Endothelial cell of umbilical vein (primary cell): Measurements from ENCODE around the gene ZNF276. TPM values are rescaled to one million over a fixed set of nuclear protein-coding genes. Genes with fewer than 3 reads are reported as not detected.

ENCODE experiments used
- BruUV-seq: library from RNA; stranded (reverse); fragments of 400-500 nt; replicated peaks from 2 replicates; lab custom pipeline; 2021; lab: Mats Ljungman, UMichigan
- CTCF ChIA-PET: fragments of 300-600, 350-600 bp; sonication (Branson Sonifier 250); formaldehyde crosslinking; loops from one replicate; lab custom pipeline; 2021; ENCODE audit warnings: antibody characterized with exemption, inconsistent platforms; lab: Charles Lee
- POLR2A ChIA-PET: fragments of 300-600, 350-600 bp; sonication (Branson Sonifier 250); formaldehyde crosslinking; loops from one replicate; lab custom pipeline; 2021; ENCODE audit warnings: antibody characterized with exemption, inconsistent platforms; lab: Charles Lee
- DNase-seq: peaks from one replicate; pipeline ENCODE4 v3.0.0-alpha.2; 2011; ENCODE audit warnings: low read depth, low spot score
- FAIRE-seq: peaks from 2 replicates; lab custom pipeline; 2011; peaks lifted over from hg19 to GRCh38; lab: Jason Lieb, UNC
- H2AFZ ChIP-seq: 2 replicates; pipeline ENCODE4 v1.6.0; 2012; ENCODE audit warnings: low read depth, low read length, control low read depth, inconsistent platforms
- H3K27ac ChIP-seq: 2 replicates; pipeline ENCODE4 v1.5.1; 2011; ENCODE audit warnings: low read depth, mild to moderate bottlenecking, control low read depth, low read length, moderate library complexity; ENCODE audit not compliant: insufficient read depth
- H3K27me3 ChIP-seq, 2 experiments: 2 replicates each; pipeline versions ENCODE4 v1.6.0 to v1.6.1; 2011; ENCODE audit warnings: low read length in 2 of 2, mixed read lengths in 1 of 2; ENCODE audit not compliant: control insufficient read depth in 2 of 2, insufficient read depth in 2 of 2
- H3K36me3 ChIP-seq, 2 experiments: 2 replicates in 1 of 2; 3 replicates in 1 of 2; pipeline ENCODE4 v1.5.1; 2011; ENCODE audit warnings: low read length in 2 of 2, mild to moderate bottlenecking in 1 of 2, moderate library complexity in 1 of 2; ENCODE audit not compliant: control insufficient read depth in 2 of 2, insufficient read depth in 2 of 2; ENCODE audit errors: extremely low read depth in 1 of 2
- H3K4me1 ChIP-seq: 3 replicates; pipeline ENCODE4 v1.5.1; 2011; ENCODE audit warnings: mild to moderate bottlenecking, low read length; ENCODE audit not compliant: control insufficient read depth, insufficient read depth; ENCODE audit errors: extremely low read depth
- H3K4me2 ChIP-seq: 2 replicates; pipeline ENCODE4 v1.6.1; 2011; ENCODE audit warnings: low read length, control low read depth, mixed read lengths; ENCODE audit not compliant: insufficient read depth
- H3K4me3 ChIP-seq, 3 experiments: fragments of 200-600 bp in 1 of 3; sonication (generic), shearing (Covaris generic) in 1 of 3; replicated peaks in 1 of 3; 2 replicates each; pipeline ENCODE4 v1.5.1; 2011 to 2016; ENCODE audit warnings: control low read depth in 3 of 3, low read length in 3 of 3, mild to moderate bottlenecking in 2 of 3, inconsistent platforms in 1 of 3, low read depth in 1 of 3, moderate library complexity in 1 of 3; ENCODE audit not compliant: insufficient read depth in 1 of 3
- H3K79me2 ChIP-seq: 2 replicates; pipeline ENCODE4 v1.6.0; 2012; ENCODE audit warnings: low read length, inconsistent platforms; ENCODE audit not compliant: control insufficient read depth, insufficient read depth
- H3K9ac ChIP-seq: replicated peaks from 2 replicates; pipeline ENCODE3; 2011; ENCODE audit warnings: low read length, control low read depth; ENCODE audit not compliant: insufficient read depth; ENCODE audit errors: extremely low read depth
- H3K9me1 ChIP-seq: replicated peaks from 3 replicates; pipeline ENCODE4 v1.6.0; 2011; ENCODE audit warnings: mild to moderate bottlenecking, low read length; ENCODE audit not compliant: control insufficient read depth, insufficient read depth; ENCODE audit errors: extremely low read depth
- H3K9me3 ChIP-seq: replicated peaks from 2 replicates; pipeline ENCODE4 v1.5.1; 2012; ENCODE audit warnings: low read length, inconsistent platforms; ENCODE audit not compliant: control insufficient read depth, insufficient read depth
- H4K20me1 ChIP-seq: replicated peaks from 2 replicates; pipeline ENCODE3; 2011; ENCODE audit warnings: mild to moderate bottlenecking, low read length; ENCODE audit not compliant: control insufficient read depth, insufficient read depth; ENCODE audit errors: extremely low read depth
- CTCF ChIP-seq, 2 donors: IDR thresholded peaks; 1 replicate in 1 of 2; 2 replicates in 1 of 2; pipeline ENCODE4 v1.5.1; 2011; ENCODE audit warnings: low read length in 2 of 2, mild to moderate bottlenecking in 2 of 2, moderate library complexity in 2 of 2, control low read depth in 1 of 2, inconsistent platforms in 1 of 2, low read depth in 1 of 2; ENCODE audit not compliant: insufficient read depth in 1 of 2; ENCODE audit errors: extremely low read depth in 1 of 2
- EZH2 ChIP-seq: IDR thresholded peaks from 2 replicates; pipeline ENCODE4 v1.6.1; 2012; ENCODE audit warnings: borderline replicate concordance, low read depth, mild to moderate bottlenecking, moderate library complexity, low read length, inconsistent platforms; ENCODE audit not compliant: severe bottlenecking
- FOS ChIP-seq: IDR thresholded peaks from 2 replicates; pipeline ENCODE4 v1.6.1; 2011; ENCODE audit warnings: mild to moderate bottlenecking, low read length, moderate library complexity, borderline replicate concordance; ENCODE audit not compliant: insufficient read depth
- GATA2 ChIP-seq: IDR thresholded peaks from 2 replicates; pipeline ENCODE4 v1.7.0; 2011; ENCODE audit warnings: low read depth, mild to moderate bottlenecking, moderate library complexity, mixed read lengths, low read length; ENCODE audit not compliant: insufficient read length, insufficient read depth
- JUN ChIP-seq: IDR thresholded peaks from 2 replicates; pipeline ENCODE4 v1.6.1; 2011; ENCODE audit warnings: borderline replicate concordance, low read depth; ENCODE audit not compliant: insufficient read length, insufficient read depth
- MAX ChIP-seq: IDR thresholded peaks from 2 replicates; pipeline ENCODE4 v1.6.1; 2011; ENCODE audit not compliant: insufficient read depth, insufficient read length
- MYC ChIP-seq: IDR thresholded peaks from one replicate; pipeline ENCODE4 v1.6.1; 2011; ENCODE audit warnings: mild to moderate bottlenecking, low read depth, low read length
- POLR2A ChIP-seq: IDR thresholded peaks from 2 replicates; pipeline ENCODE4 v1.6.1; 2012; ENCODE audit warnings: low read depth, mild to moderate bottlenecking, control low read depth, low read length
- POLR2AphosphoS5 ChIP-seq: IDR thresholded peaks from 2 replicates; pipeline ENCODE4 v1.6.1; 2012; ENCODE audit warnings: low read depth, mild to moderate bottlenecking, control low read depth, low read length, moderate library complexity; ENCODE audit not compliant: insufficient read depth
- dilution Hi-C: fragments of 300-500 bp; cut with MboI; formaldehyde crosslinking; loops from one replicate; pipeline ENCODE4 v1.15.0; 2019; ENCODE audit warnings: low sequenced_read_pairs; ENCODE audit not compliant: extremely low pct_ligation_motif_present
- intact Hi-C: fragments of 100-400 bp; cut with micrococcal nuclease; formaldehyde crosslinking; loops from one replicate; pipeline ENCODE4 v1.10.0; 2022
- polyA plus RNA-seq, 4 experiments: library from polyadenylated mRNA; depleted of rRNA in 3 of 4; stranded (reverse) in 3 of 4; unstranded in 1 of 4; fragments of >200 nt; gene quantifications; 2 replicates each; pipeline versions ENCODE4 v1.2.1 to v1.2.3, GENCODE V29; 2011 to 2012; ENCODE audit warnings: missing spikeins in 1 of 4
- total RNA-seq: library from RNA; stranded (reverse); gene quantifications from 2 replicates; pipeline ENCODE4 v1.2.3, GENCODE V29; 2021

The ZNF276 gene
- total and polyA plus RNA-seq, 2 donors (not counting 3 experiments of a cell fraction or from before 2014, with no cell fraction given), result 36.6 to 40.0 TPM

DNA sequence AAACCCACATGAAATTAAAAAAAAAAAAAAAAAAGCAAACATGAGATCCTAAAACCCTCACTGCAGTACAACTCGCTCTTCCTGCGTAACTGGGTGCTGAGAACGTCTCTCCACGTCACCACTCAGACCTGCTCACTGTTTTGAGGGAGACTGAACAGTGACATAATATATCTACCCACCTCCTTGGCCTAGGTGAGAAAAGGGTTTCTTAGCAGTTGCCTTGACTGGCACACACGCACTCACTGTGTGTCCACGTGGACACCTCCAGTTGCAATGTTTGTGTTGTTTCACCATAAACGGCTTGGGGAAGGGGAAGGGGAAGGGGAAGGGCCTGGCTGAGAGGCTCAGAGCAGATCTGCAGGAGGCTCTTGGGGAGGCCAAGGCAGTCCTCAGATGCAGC, 63.1 kb downstream of the ZNF276 start:
- dilution Hi-C loops, result no loop called here
- no peak for DNase-seq
- no peaks in the 10 kb centered on the region for H3K27me3 ChIP-seq
- no peak overlapping the region for H3K9ac ChIP-seq
- ChIA-PET CTCF (no interaction called here), POLR2A (no interaction called here)
- H3K9me3 ChIP-seq, result no peaks in the 10 kb centered on the region
- no peaks in the 10 kb centered on the region for H4K20me1 ChIP-seq
- no peak overlapping the region for H3K4me3 ChIP-seq
- peaks cover 2% of the 10 kb centered on the region in 2 experiments for H3K36me3 ChIP-seq
- no peak for TF ChIP-seq FOS
- no peak for TF ChIP-seq GATA2
- no peak for TF ChIP-seq MYC
- BruUV-seq, result no TSS peak
- no peak overlapping the region for H3K27ac ChIP-seq
- FAIRE-seq, result no peak
- no peak overlapping the region for H2AFZ ChIP-seq
- no peaks in the 10 kb centered on the region for H3K79me2 ChIP-seq
- intact Hi-C loops, result no loop called here
- H3K9me1 ChIP-seq, result no peaks in the 10 kb centered on the region
- no peaks in the 10 kb centered on the region for H3K4me1 ChIP-seq
- H3K4me2 ChIP-seq, result no peak overlapping the region

DNA sequence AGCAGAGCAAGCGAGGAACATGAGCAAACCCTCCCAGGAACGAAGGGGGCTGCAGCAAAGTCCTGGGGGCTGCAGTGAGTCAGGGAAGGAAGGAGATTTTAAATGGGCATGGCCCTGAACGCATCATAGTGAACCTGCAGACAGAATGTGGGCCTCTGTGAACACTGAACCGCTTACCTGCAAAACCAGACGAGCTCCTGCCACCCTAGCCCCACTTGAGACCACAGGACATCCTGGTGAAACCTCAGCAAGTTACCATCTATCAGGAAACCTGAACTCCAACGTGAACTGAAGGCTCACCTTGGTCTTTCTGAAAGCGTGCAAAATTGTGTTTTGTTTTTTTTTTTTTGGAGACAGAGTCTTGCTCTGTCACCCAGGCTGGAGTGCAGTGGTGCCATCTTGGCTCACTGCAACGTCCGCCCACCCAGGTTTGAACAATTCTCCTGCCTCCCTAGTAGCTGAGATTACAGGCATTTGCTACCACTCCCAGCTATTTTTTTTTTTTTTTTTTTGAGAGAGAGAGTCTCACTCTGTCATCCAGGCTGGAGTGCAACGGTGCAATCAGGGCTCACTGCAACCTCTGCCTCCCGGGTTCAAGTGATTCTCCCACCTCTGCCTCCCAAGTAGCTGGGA, 64.3 kb downstream of the ZNF276 start:
- no peak overlapping the region for H3K4me2 ChIP-seq
- no peak overlapping the region for H2AFZ ChIP-seq
- ChIA-PET CTCF (interaction anchor here (0.9 kb wide), 2 partner anchors 73 to 79 kb away, joined by 3 to 5 read pairs; no protein-coding TSS in a partner anchor), POLR2A (no interaction called here)
- no peaks in the 10 kb centered on the region for H3K27me3 ChIP-seq
- FAIRE-seq (no peak), DNase-seq (no peak)
- intact Hi-C loops (no loop called here), dilution Hi-C loops (no loop called here)
- H3K9ac ChIP-seq, result no peak overlapping the region
- H3K4me3 ChIP-seq, result no peak overlapping the region
- H3K79me2 ChIP-seq, result no peaks in the 10 kb centered on the region
- no peaks in the 10 kb centered on the region for H3K9me3 ChIP-seq
- TF ChIP-seq FOS (no peak), GATA2 (no peak), MAX (no peak), MYC (no peak), EZH2 (no peak), POLR2AphosphoS5 (no peak), CTCF (IDR thresholded peaks at IDR 0.05; ENCODE audit: extremely low read depth in 1 of 2, insufficient read depth in 1 of 2, low read depth in 1 of 2, low read length in 2 of 2) (no peak), JUN (no peak), POLR2A (no peak)
- no peaks in the 10 kb centered on the region for H3K9me1 ChIP-seq
- no peaks in the 10 kb centered on the region for H4K20me1 ChIP-seq
- H3K36me3 ChIP-seq, result peaks cover 0 to 2% of the 10 kb centered on the region in 2 experiments
- no peaks in the 10 kb centered on the region for H3K4me1 ChIP-seq
- BruUV-seq, result no TSS peak
- H3K27ac ChIP-seq, result no peak overlapping the region
